H9 (cell line): Measurements from ENCODE around the gene IQGAP3. TPM values are rescaled to one million over a fixed set of nuclear protein-coding genes. Genes with fewer than 3 reads are reported as not detected.

Experiments
- DNase-seq: peaks from one replicate; pipeline ENCODE4 v3.0.0-alpha.2; 2017
- H2AFZ ChIP-seq: one replicate; pipeline ENCODE4 v1.6.1; 2013; ENCODE audit warnings: mild to moderate bottlenecking, low read length, control low read depth, moderate library complexity
- H2AK5ac ChIP-seq: 2 replicates; pipeline ENCODE4 v1.6.1; 2013; ENCODE audit warnings: low read length, control low read depth, mixed read lengths; ENCODE audit not compliant: insufficient read length
- H2BK120ac ChIP-seq: one replicate; pipeline ENCODE4 v1.6.1; 2013; ENCODE audit warnings: low read depth, mild to moderate bottlenecking, low read length, control low read depth, inconsistent platforms; ENCODE audit not compliant: poor library complexity, severe bottlenecking
- H2BK12ac ChIP-seq: 2 replicates; pipeline ENCODE4 v1.6.1; 2013; ENCODE audit warnings: low read length, control low read depth, mixed read lengths, low read depth; ENCODE audit not compliant: insufficient read length
- H2BK15ac ChIP-seq: 2 replicates; pipeline ENCODE4 v1.6.1; 2013; ENCODE audit warnings: low read depth, low read length, control low read depth
- H2BK20ac ChIP-seq: one replicate; pipeline ENCODE4 v1.6.1; 2013; ENCODE audit warnings: low read depth, mild to moderate bottlenecking, low read length, control low read depth, inconsistent platforms; ENCODE audit not compliant: poor library complexity, severe bottlenecking
- H2BK5ac ChIP-seq: 2 replicates; pipeline ENCODE4 v1.6.1; 2013; ENCODE audit warnings: low read length, control low read depth, mixed read lengths; ENCODE audit not compliant: insufficient read length
- H3K14ac ChIP-seq: 2 replicates; pipeline ENCODE4 v1.6.1; 2013; ENCODE audit warnings: low read length, control low read depth; ENCODE audit not compliant: insufficient read depth
- H3K18ac ChIP-seq: 2 replicates; pipeline ENCODE4 v1.6.1; 2013; ENCODE audit warnings: low read depth, mild to moderate bottlenecking, mixed read lengths, low read length, control low read depth; ENCODE audit not compliant: insufficient read length
- H3K23ac ChIP-seq: 2 replicates; pipeline ENCODE4 v1.6.1; 2013; ENCODE audit warnings: low read length, control low read depth, mixed read lengths, low read depth; ENCODE audit not compliant: insufficient read length
- H3K23me2 ChIP-seq: 2 replicates; pipeline ENCODE4 v1.6.1; 2013; ENCODE audit warnings: low read depth, mild to moderate bottlenecking, mixed read lengths, low read length, control low read depth; ENCODE audit not compliant: insufficient read length, poor library complexity, severe bottlenecking
- H3K27ac ChIP-seq: 2 replicates; pipeline ENCODE4 v1.5.1; 2013; ENCODE audit warnings: low read length, control low read depth, mixed read lengths, low read depth; ENCODE audit not compliant: insufficient read length
- H3K27me3 ChIP-seq: 2 replicates; pipeline ENCODE4 v1.6.1; 2013; ENCODE audit warnings: low read length, control low read depth, inconsistent platforms; ENCODE audit not compliant: insufficient read depth
- H3K4ac ChIP-seq: 2 replicates; pipeline ENCODE4 v1.6.1; 2013; ENCODE audit warnings: low read depth, mild to moderate bottlenecking, control low read depth, inconsistent platforms, low read length, moderate library complexity
- H3K4me1 ChIP-seq: 2 replicates; pipeline ENCODE4 v1.6.1; 2013; ENCODE audit warnings: low read length, control low read depth, inconsistent platforms; ENCODE audit not compliant: insufficient read depth
- H3K4me2 ChIP-seq: 2 replicates; pipeline ENCODE4 v1.6.1; 2013; ENCODE audit warnings: low read length, control low read depth, mixed read lengths; ENCODE audit not compliant: insufficient read length, insufficient read depth
- H3K56ac ChIP-seq: 2 replicates; pipeline ENCODE4 v1.6.1; 2013; ENCODE audit warnings: low read depth, mild to moderate bottlenecking, mixed read lengths, low read length, control low read depth; ENCODE audit not compliant: insufficient read length
- H3K79me1 ChIP-seq: 2 replicates; pipeline ENCODE4 v1.6.1; 2013; ENCODE audit warnings: low read depth, mild to moderate bottlenecking, moderate library complexity, low read length, control low read depth, inconsistent platforms; ENCODE audit not compliant: insufficient read depth, poor library complexity, severe bottlenecking
- H3K79me2 ChIP-seq: 2 replicates; pipeline ENCODE4 v1.6.1; 2013; ENCODE audit warnings: low read length, control low read depth, inconsistent platforms; ENCODE audit not compliant: insufficient read depth
- H3K9ac ChIP-seq: 2 replicates; pipeline ENCODE4 v1.6.1; 2013; ENCODE audit warnings: low read length, control low read depth, mixed read lengths; ENCODE audit not compliant: insufficient read length; ENCODE audit errors: extremely low read depth
- H3K9me3 ChIP-seq: one replicate; pipeline ENCODE4 v1.6.1; 2013; ENCODE audit warnings: low read depth, low read length, inconsistent platforms; ENCODE audit not compliant: control insufficient read depth
- H3T11ph ChIP-seq: one replicate; pipeline ENCODE4 v1.6.1; 2013; ENCODE audit warnings: mild to moderate bottlenecking, low read length, control low read depth, inconsistent platforms
- H4K20me1 ChIP-seq: one replicate; pipeline ENCODE4 v1.6.1; 2013; ENCODE audit not compliant: control insufficient read depth, insufficient read length, insufficient read depth
- H4K5ac ChIP-seq: 2 replicates; pipeline ENCODE4 v1.6.1; 2013; ENCODE audit warnings: low read depth, mild to moderate bottlenecking, mixed read lengths, low read length, control low read depth; ENCODE audit not compliant: insufficient read length
- H4K8ac ChIP-seq: replicated peaks from 2 replicates; pipeline ENCODE4 v1.6.1; 2013; ENCODE audit warnings: low read length, control low read depth, mixed read lengths, low read depth; ENCODE audit not compliant: insufficient read length
- H4K91ac ChIP-seq: 2 replicates; pipeline ENCODE4 v1.6.1; 2013; ENCODE audit warnings: low read depth, mild to moderate bottlenecking, moderate library complexity, mixed read lengths, low read length, control low read depth; ENCODE audit not compliant: insufficient read length
- H3K27ac Mint-ChIP-seq, 3 experiments: 2 replicates in 2 of 3; 3 replicates in 1 of 3; pipeline ENCODE4 v1.8.0; 2020 to 2021; ENCODE audit warnings: mixed read lengths in 3 of 3, mild to moderate bottlenecking in 1 of 3, moderate library complexity in 1 of 3
- H3K27me3 Mint-ChIP-seq: 2 replicates; pipeline ENCODE4 v1.8.0; 2021; ENCODE audit warnings: low read depth, mild to moderate bottlenecking, moderate library complexity, mixed read lengths
- H3K36me3 Mint-ChIP-seq, 3 experiments: 2 replicates in 2 of 3; 3 replicates in 1 of 3; pipeline ENCODE4 v1.8.0; 2020 to 2021; ENCODE audit warnings: low read depth in 3 of 3, mixed read lengths in 3 of 3; ENCODE audit not compliant: insufficient read depth in 1 of 3
- H3K4me1 Mint-ChIP-seq, 2 experiments: 2 replicates each; pipeline ENCODE4 v1.8.0; 2020; ENCODE audit warnings: mixed read lengths in 2 of 2
- H3K4me3 Mint-ChIP-seq, 2 experiments: 2 replicates in 1 of 2; 3 replicates in 1 of 2; pipeline ENCODE4 v1.8.0; 2020 to 2021; ENCODE audit warnings: mild to moderate bottlenecking in 2 of 2, mixed read lengths in 2 of 2, moderate library complexity in 1 of 2
- H3K9me3 Mint-ChIP-seq, 2 experiments: 2 replicates in 1 of 2; 3 replicates in 1 of 2; pipeline ENCODE4 v1.8.0; 2020; ENCODE audit warnings: mild to moderate bottlenecking in 2 of 2, mixed read lengths in 2 of 2, moderate library complexity in 1 of 2
- WGBS: extraction: QIAGEN DNeasy Blood & Tissue Kit; methylation state at CpG from one replicate; pipeline ENCODE4 v1.1.7; 2013; ENCODE audit warnings: missing lambda C conversion rate, low lambda C conversion rate, mixed read lengths; ENCODE audit not compliant: insufficient read length; ENCODE audit errors: extremely low coverage; 5-methylcytosine and 5-hydroxymethylcytosine counted together
- total RNA-seq: library from RNA; stranded (reverse); gene quantifications from 2 replicates; pipeline ENCODE4 v1.2.1, GENCODE V29; 2021
- TF ChIP-seq, protein P1 (sequence below): fragments of 200-600 bp; sonication (generic); conservative IDR thresholded peaks from 3 replicates; pipeline ENCODE4 v1.8.0; 2021; ENCODE audit warnings: antibody characterized with exemption, mild to moderate bottlenecking

The IQGAP3 gene
- total RNA-seq, 1 experiment from 2014 or later = 24.5 TPM

DNA sequence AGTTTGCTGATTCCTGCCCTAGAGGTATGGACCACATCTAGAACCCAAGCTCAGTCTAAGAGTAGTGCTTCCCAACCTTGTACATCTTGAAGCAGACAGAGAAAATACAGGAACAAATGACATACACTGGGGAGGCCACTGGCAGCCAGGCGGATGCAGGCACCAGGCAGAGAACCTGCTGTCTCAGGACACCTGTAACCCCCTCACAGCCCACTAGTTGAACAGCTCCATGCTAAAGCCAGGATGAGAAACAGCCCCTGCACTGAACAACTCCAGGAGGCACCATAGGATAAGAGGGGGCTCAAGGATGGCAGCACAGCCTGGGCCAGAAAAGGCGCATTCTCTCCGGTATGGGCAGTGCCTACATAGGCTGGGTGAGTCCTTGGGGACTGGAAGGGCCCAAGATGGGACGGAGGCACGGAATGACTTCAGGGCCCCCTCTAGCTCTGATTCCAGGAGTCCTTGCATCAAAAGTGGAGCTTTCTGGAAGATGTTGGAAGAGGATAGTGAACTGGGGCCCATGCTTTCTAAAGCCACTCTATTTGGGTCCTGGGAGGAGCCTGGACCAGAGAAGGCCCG, 87.8 kb downstream of the IQGAP3 start:
- Histone ChIP-seq H3K27me3 (no peaks in the 10 kb centered on the region), H3K14ac (no peak overlapping the region), H3K79me1 (no peaks in the 10 kb centered on the region), H2BK15ac (no peak overlapping the region), H3K18ac (no peak overlapping the region), H2AK5ac (no peak overlapping the region), H3T11ph (no peak overlapping the region), H3K4me1 (peaks cover 8% of the 10 kb centered on the region), H3K79me2 (no peaks in the 10 kb centered on the region; the same call in 1 of the 2 replicates), H3K23ac (no peak overlapping the region), H4K20me1 (no peaks in the 10 kb centered on the region), H3K9ac (no peak overlapping the region), H2BK5ac (no peak overlapping the region), H3K56ac (no peak overlapping the region), H3K4ac (no peak overlapping the region), H4K91ac (no peak overlapping the region), H2BK120ac (no peak overlapping the region), H2AFZ (no peak overlapping the region), H3K9me3 (no peaks in the 10 kb centered on the region), H2BK12ac (no peak overlapping the region), H3K4me2 (no peak overlapping the region), H4K5ac (no peak overlapping the region), H4K8ac (no peak overlapping the region), H3K27ac (no peak overlapping the region), H2BK20ac (no peak overlapping the region), H3K23me2 (no peaks in the 10 kb centered on the region)
- H3K36me3 Mint-ChIP-seq = peaks cover 10 to 29% (median 25%) of the 10 kb centered on the region in 3 experiments; a peak in 6 of 7 replicates
- DNase-seq = no peak
- H3K4me3 Mint-ChIP-seq = no peak overlapping the region; a peak in 1 of 5 replicates
- WGBS = no CpG with 5 or more reads among the region's 6 CpGs
- no peaks in the 10 kb centered on the region; a peak in 1 of 5 replicates for H3K9me3 Mint-ChIP-seq
- TF ChIP-seq, protein P1, sequence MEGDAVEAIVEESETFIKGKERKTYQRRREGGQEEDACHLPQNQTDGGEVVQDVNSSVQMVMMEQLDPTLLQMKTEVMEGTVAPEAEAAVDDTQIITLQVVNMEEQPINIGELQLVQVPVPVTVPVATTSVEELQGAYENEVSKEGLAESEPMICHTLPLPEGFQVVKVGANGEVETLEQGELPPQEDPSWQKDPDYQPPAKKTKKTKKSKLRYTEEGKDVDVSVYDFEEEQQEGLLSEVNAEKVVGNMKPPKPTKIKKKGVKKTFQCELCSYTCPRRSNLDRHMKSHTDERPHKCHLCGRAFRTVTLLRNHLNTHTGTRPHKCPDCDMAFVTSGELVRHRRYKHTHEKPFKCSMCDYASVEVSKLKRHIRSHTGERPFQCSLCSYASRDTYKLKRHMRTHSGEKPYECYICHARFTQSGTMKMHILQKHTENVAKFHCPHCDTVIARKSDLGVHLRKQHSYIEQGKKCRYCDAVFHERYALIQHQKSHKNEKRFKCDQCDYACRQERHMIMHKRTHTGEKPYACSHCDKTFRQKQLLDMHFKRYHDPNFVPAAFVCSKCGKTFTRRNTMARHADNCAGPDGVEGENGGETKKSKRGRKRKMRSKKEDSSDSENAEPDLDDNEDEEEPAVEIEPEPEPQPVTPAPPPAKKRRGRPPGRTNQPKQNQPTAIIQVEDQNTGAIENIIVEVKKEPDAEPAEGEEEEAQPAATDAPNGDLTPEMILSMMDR = no peak
- H3K4me1 Mint-ChIP-seq = peaks cover 35 to 48% of the 10 kb centered on the region in 2 experiments
- H3K27ac Mint-ChIP-seq = no peak overlapping the region
- H3K27me3 Mint-ChIP-seq = no peaks in the 10 kb centered on the region
